Activated CD8-positive, alpha-beta memory T cell treated with anti-CD3 and anti-CD28 coated beads, Interleukin-2, amount 50 U/mL, for 1 hour (primary cell): ENCODE measurements around the gene BEX2.
"Not testable (repeated sequence)": the region's sequence is repeated elsewhere in the genome, so short reads cannot be mapped to it uniquely, and the experiment has no call there.

Source experiments
- DNase-seq: peaks from one replicate; pipeline ENCODE4 v3.0.0-alpha.2; 2020; ENCODE audit errors: extremely low read depth

Gene BEX2

GRCh38 chrX:103310555-103311398 lies at the start of gene BEX2:
Gene BEX2, minus strand, starts transcription at chrX:103310990. Its CDS starts 1,014 bp downstream, at chrX:103309976.
- DNase-seq, result peak; percentile 43

GRCh38 chrX:103360092-103360491 lies 49.3 kb upstream of the BEX2 start:
- DNase-seq, result no peak

GRCh38 chrX:103359605-103360004 lies 48.8 kb upstream of the BEX2 start:
- DNase-seq, result not testable (repeated sequence)

- no peak for DNase-seq
Measured at GRCh38 chrX:103357871-103358270, 47.1 kb upstream of the BEX2 start.

- no peak for DNase-seq
Measured at GRCh38 chrX:103356858-103357257, 46.1 kb upstream of the BEX2 start.

- DNase-seq, result no peak
Measured at GRCh38 chrX:103356130-103356798, 45.5 kb upstream of the BEX2 start, which contains the start of gene TCEAL9. Gene TCEAL9, plus strand, starts transcription at chrX:103356506. Its CDS starts 1,179 bp downstream, at chrX:103357685.

- no peak for DNase-seq
Measured at GRCh38 chrX:103347682-103348397, 37.0 kb upstream of the BEX2 start.

GRCh38 chrX:103344606-103345005 lies 33.8 kb upstream of the BEX2 start:
- DNase-seq, result no peak

GRCh38 chrX:103343105-103343504 lies 32.3 kb upstream of the BEX2 start:
- no peak for DNase-seq

GRCh38 chrX:103338663-103339062 lies 27.9 kb upstream of the BEX2 start:
- DNase-seq, result no peak

GRCh38 chrX:103330681-103331288 lies 20.0 kb upstream of the BEX2 start:
- DNase-seq, result no peak

- no peak for DNase-seq
Measured at GRCh38 chrX:103329991-103330390, 19.2 kb upstream of the BEX2 start, which contains the start of gene TCEAL7. Gene TCEAL7, plus strand, starts transcription at chrX:103330239. Its CDS starts 1,165 bp downstream, at chrX:103331404.

- DNase-seq, result no peak
Measured at GRCh38 chrX:103311399-103311780, 600 bp upstream of the BEX2 start.

GRCh38 chrX:103309860-103310554 lies 783 bp downstream of the BEX2 start:
- DNase-seq, result no peak

GRCh38 chrX:103305666-103306065 lies 5.1 kb downstream of the BEX2 start:
- not testable (repeated sequence) for DNase-seq

- no peak for DNase-seq
Measured at GRCh38 chrX:103304705-103305104, 6.1 kb downstream of the BEX2 start.

GRCh38 chrX:103293118-103293517 lies 17.7 kb downstream of the BEX2 start:
- DNase-seq, result no peak

GRCh38 chrX:103279624-103280023 lies 31.2 kb downstream of the BEX2 start:
- DNase-seq, result no peak

- no peak for DNase-seq
Measured at GRCh38 chrX:103276581-103277002, 34.2 kb downstream of the BEX2 start, which contains the start of gene TCEAL5. Gene TCEAL5, minus strand, starts transcription at chrX:103276750. Its CDS starts 2,187 bp downstream, at chrX:103274563.

GRCh38 chrX:103275947-103276567 lies 34.7 kb downstream of the BEX2 start:
- DNase-seq, result no peak

GRCh38 chrX:103274284-103274683 lies 36.5 kb downstream of the BEX2 start:
- no peak for DNase-seq
